Activated CD8-positive, alpha-beta memory T cell treated with anti-CD3 and anti-CD28 coated beads for 4 hours (primary cell): ENCODE measurements around the gene SUMO2.

Experiments
- DNase-seq, 2 donors: peaks; one replicate each; pipeline ENCODE4 v3.0.0-alpha.2; 2020; ENCODE audit warnings: low read depth in 2 of 2

SUMO2 gene

DNA sequence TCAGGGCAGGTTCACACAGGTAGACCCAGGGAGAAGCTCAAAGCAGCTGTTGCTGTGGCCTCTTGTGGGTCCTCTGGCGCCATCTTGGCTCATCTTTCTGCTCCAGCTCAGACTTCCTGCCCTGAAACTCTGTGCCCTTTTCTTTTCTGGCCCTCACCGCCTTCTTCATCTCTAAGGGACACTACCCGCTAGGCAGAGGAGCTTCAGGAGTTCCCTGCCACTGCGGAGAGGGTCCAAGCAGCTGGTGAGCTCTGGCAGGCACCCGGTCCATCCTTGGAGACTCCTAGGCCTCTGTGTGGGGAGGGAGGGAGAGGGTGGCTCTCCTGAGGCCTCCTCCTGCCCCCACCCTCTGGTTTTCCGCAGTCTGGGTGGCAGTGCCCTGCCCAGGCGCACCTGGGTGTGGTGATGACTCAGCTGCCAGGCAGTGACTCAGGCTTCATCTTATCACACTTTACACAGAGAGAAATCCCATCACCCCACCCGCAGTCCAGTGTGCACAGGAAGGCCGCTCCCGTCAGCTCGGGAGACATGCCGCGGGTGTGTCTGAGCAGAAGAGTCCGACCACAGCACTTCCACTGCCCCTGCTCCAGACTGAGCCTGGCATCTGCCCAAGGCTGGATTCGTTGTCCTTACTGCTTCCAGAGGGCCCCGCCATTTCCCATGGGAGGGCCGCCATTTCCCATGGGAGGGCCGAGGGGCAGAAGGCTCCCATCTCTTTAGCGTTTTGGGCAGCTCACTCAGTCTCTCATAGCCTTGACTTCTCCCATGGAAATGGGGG is 58.5 kb downstream of the SUMO2 start:
- DNase-seq: peak; percentile 49 to 53

DNA sequence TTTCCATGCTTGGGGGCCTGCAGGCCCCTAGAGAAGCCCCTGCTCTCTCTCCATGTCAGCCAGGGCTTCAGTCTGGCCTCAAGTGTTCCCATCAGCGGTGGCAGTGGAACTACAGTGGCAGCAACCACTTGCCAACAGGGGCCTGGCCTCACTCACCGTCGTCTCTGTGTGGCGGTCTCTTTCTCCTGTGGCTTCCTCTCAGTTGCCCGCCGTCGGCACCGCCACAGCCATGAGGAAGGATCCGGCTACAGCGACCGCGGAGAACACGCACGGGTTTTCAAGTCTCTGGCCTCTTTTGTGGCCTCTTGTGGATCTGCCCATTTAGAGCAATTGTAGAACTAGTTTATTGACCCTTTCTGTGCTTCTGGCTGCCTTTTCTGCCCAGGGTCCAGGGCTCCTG is 64.5 kb downstream of the SUMO2 start:
- no peak for DNase-seq

DNA sequence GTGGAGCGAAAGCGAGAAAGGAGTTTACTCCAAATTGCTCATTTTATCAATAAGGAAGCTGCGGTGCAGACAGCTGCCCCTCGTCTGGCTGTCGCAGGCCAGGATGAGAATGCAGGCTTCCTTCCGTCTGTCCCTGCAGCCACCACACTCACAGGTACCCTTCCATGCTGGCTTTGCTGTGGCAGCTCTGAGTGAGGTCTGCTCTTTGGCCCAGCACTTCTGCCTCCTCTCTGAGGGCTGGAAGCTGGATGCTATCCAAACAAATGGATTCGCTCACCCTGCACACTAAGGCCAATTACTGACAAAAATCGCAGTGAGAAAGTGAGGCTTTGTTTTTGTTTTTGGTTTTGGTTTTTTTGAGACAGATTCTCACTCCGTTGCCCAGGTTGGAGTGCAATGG is 66.0 kb downstream of the SUMO2 start:
- DNase-seq: no peak
